Liver (tissue), 3 donors: Measurements from ENCODE around the gene OR2A5.

Source experiments
- ATF3 ChIP-seq: IDR thresholded peaks from 2 replicates; pipeline ENCODE4 v1.6.1; 2016; ENCODE audit warnings: antibody characterized with exemption
- EGR1 ChIP-seq, 2 donors: IDR thresholded peaks; 2 replicates each; pipeline ENCODE4 v1.6.1; 2016 to 2018; ENCODE audit warnings: antibody characterized with exemption in 2 of 2, low read depth in 2 of 2
- RAD21 ChIP-seq, 2 donors: IDR thresholded peaks; 2 replicates each; pipeline ENCODE4 v1.6.1; 2016; ENCODE audit warnings: antibody characterized with exemption in 2 of 2, mild to moderate bottlenecking in 2 of 2
- REST ChIP-seq: IDR thresholded peaks from 2 replicates; pipeline ENCODE4 v1.6.1; 2016; ENCODE audit warnings: antibody characterized with exemption, mild to moderate bottlenecking
- RXRA ChIP-seq, 2 donors: IDR thresholded peaks; 2 replicates each; pipeline ENCODE4 v1.6.1; 2017 to 2018; ENCODE audit warnings: antibody characterized with exemption in 2 of 2, mild to moderate bottlenecking in 1 of 2
- SP1 ChIP-seq: IDR thresholded peaks from 2 replicates; pipeline ENCODE4 v1.6.1; 2018; ENCODE audit warnings: antibody characterized with exemption, mild to moderate bottlenecking
- TAF1 ChIP-seq: conservative IDR thresholded peaks from 2 replicates; pipeline ENCODE4 v1.6.1; 2016; ENCODE audit warnings: antibody characterized with exemption, mild to moderate bottlenecking
- YY1 ChIP-seq: IDR thresholded peaks from 2 replicates; pipeline ENCODE4 v1.6.1; 2016; ENCODE audit warnings: antibody characterized with exemption, mild to moderate bottlenecking
- TF ChIP-seq, protein P1 (sequence below): fragments of 150-350 bp; IDR thresholded peaks from 2 replicates; pipeline ENCODE4 v1.5.1; 2017; ENCODE audit warnings: improper control_type of control experiment, low read depth, low read length; ENCODE audit not compliant: missing input control
- TF ChIP-seq, protein P2 (sequence below): IDR thresholded peaks from 2 replicates; pipeline ENCODE4 v1.6.1; 2016; ENCODE audit warnings: antibody characterized with exemption
- TF ChIP-seq, protein P3 (sequence below): IDR thresholded peaks from 2 replicates; pipeline ENCODE4 v1.6.1; 2016; ENCODE audit warnings: antibody characterized with exemption
- donor health status: healthy.
- donor health status: healthy.

GRCh38 chr7:144069511-144069910 is 20.8 kb downstream of the OR2A5 start, which contains the start of gene OR2A25:
- TF ChIP-seq EGR1 (IDR thresholded peaks at IDR 0.05; ENCODE audit: low read depth in 2 of 2) (no peak), RAD21 (IDR thresholded peaks at IDR 0.05) (no peak), RXRA (IDR thresholded peaks at IDR 0.05) (no peak), ATF3 (no peak), TAF1 (no peak), YY1 (no peak), SP1 (no peak), REST (no peak)
- TF ChIP-seq, protein P1, sequence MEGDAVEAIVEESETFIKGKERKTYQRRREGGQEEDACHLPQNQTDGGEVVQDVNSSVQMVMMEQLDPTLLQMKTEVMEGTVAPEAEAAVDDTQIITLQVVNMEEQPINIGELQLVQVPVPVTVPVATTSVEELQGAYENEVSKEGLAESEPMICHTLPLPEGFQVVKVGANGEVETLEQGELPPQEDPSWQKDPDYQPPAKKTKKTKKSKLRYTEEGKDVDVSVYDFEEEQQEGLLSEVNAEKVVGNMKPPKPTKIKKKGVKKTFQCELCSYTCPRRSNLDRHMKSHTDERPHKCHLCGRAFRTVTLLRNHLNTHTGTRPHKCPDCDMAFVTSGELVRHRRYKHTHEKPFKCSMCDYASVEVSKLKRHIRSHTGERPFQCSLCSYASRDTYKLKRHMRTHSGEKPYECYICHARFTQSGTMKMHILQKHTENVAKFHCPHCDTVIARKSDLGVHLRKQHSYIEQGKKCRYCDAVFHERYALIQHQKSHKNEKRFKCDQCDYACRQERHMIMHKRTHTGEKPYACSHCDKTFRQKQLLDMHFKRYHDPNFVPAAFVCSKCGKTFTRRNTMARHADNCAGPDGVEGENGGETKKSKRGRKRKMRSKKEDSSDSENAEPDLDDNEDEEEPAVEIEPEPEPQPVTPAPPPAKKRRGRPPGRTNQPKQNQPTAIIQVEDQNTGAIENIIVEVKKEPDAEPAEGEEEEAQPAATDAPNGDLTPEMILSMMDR, result no peak
- TF ChIP-seq, protein P2, sequence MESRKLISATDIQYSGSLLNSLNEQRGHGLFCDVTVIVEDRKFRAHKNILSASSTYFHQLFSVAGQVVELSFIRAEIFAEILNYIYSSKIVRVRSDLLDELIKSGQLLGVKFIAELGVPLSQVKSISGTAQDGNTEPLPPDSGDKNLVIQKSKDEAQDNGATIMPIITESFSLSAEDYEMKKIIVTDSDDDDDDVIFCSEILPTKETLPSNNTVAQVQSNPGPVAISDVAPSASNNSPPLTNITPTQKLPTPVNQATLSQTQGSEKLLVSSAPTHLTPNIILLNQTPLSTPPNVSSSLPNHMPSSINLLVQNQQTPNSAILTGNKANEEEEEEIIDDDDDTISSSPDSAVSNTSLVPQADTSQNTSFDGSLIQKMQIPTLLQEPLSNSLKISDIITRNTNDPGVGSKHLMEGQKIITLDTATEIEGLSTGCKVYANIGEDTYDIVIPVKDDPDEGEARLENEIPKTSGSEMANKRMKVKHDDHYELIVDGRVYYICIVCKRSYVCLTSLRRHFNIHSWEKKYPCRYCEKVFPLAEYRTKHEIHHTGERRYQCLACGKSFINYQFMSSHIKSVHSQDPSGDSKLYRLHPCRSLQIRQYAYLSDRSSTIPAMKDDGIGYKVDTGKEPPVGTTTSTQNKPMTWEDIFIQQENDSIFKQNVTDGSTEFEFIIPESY, result no peak
- TF ChIP-seq, protein P3, sequence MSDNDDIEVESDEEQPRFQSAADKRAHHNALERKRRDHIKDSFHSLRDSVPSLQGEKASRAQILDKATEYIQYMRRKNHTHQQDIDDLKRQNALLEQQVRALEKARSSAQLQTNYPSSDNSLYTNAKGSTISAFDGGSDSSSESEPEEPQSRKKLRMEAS, result no peak
